Stimulated activated CD8-positive, alpha-beta memory T cell treated with anti-CD3 and anti-CD28 coated beads, Interleukin-2, amount 100 ng/mL, for 1 hour (primary cell): ENCODE measurements around the gene CLCN7.

Experiments used
- DNase-seq, 2 donors: peaks; one replicate each; pipeline ENCODE4 v3.0.0-alpha.2; 2020; ENCODE audit warnings: low read depth in 2 of 2

CLCN7 gene

GRCh38 chr16:1464894-1465566, 9.8 kb downstream of the CLCN7 start:
- DNase-seq = no peak

GRCh38 chr16:1464196-1464893, 10.5 kb downstream of the CLCN7 start:
- no peak for DNase-seq

GRCh38 chr16:1461146-1461545, 13.7 kb downstream of the CLCN7 start:
- no peak for DNase-seq

GRCh38 chr16:1460602-1461138, 14.2 kb downstream of the CLCN7 start:
- no peak for DNase-seq

DNA sequence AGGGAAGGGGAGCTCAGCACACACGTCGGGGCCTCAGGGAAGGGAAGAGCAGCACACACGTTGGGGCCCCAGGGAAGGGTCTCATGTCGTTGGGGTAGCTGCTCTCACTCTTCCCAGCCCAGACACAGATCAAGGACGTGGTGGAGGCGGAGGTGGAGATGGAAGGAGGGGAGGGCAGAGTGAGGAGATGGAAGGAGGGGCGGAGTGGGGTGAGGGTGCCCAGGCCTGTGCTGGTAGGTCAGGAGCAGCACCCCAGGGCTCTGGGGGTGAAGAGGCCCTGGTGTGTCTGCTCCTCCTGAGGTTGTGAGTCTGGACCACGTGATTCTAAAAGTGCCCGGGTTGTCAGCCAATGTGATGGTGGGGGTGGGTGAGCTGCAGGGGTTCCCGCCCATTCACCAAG, 14.9 kb downstream of the CLCN7 start:
- DNase-seq = no peak

DNA sequence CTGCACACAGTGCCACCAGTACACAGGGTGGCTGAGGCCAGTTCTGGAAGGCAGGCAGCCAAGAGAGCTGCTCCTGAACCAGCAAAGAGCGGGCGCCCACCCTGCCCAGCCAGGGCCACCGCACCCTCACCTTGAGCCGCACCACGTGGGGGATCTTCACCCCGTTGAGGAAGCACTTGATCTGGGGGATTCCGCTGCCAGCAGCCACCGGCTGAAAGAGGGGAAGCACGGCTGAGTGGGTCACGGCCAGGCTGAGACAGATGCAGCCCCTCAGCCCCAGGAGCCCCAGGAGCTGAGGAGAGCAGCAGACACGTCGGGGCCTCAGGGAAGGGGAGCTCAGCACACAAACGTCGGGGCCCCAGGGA, 15.9 kb downstream of the CLCN7 start:
- DNase-seq = no peak

DNA sequence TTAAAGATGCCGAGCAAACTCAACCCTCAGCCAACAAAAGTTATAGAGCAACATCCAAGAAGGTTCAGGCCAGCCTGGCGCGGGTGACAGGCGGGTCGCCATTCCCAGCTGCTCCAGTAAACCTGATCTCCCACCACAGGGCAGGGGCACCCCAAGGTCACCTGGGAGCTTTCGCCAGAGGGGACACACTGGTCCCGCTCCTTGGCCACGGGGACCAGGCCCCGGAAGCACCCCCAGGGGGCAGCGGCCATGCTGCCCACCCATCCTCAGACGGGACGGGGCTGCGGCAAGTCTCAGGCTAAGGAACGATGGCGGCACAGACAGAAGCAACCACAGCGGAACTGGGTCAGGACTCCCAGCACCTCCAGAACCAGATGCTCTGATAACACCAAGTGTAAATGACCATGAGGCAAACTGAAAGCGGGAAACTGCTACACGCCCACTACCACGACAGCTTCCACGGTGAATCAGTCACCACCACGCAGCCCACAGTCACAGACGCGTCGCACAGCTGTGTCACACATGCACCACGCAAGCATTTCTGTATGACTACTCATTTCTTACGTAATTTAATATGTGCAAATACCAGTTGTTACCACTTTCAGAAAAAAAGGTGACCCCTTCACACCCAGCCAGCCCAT, 16.4 kb downstream of the CLCN7 start:
- no peak for DNase-seq

GRCh38 chr16:1457489-1458245, 17.2 kb downstream of the CLCN7 start:
- no peak for DNase-seq

DNA sequence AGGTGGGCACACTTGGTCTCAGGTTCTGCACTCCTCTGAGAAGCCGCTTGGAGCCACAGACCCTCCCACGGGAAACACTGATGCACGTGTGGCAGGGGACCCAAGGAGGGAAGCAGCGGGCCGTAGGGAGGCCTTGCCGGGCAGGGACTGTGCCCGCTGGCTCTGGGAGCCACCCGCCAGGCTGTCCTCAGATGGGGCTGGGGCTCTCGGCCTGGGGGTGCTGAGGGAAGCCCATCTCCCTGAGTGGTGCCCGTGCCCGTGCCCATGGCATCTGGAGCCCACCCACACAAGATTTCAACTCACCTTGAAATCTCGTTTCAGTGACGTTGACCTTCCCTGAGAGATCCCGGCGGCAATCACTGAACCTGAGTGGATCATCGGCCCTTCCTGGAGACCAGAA, 17.9 kb downstream of the CLCN7 start:
- no peak for DNase-seq

DNA sequence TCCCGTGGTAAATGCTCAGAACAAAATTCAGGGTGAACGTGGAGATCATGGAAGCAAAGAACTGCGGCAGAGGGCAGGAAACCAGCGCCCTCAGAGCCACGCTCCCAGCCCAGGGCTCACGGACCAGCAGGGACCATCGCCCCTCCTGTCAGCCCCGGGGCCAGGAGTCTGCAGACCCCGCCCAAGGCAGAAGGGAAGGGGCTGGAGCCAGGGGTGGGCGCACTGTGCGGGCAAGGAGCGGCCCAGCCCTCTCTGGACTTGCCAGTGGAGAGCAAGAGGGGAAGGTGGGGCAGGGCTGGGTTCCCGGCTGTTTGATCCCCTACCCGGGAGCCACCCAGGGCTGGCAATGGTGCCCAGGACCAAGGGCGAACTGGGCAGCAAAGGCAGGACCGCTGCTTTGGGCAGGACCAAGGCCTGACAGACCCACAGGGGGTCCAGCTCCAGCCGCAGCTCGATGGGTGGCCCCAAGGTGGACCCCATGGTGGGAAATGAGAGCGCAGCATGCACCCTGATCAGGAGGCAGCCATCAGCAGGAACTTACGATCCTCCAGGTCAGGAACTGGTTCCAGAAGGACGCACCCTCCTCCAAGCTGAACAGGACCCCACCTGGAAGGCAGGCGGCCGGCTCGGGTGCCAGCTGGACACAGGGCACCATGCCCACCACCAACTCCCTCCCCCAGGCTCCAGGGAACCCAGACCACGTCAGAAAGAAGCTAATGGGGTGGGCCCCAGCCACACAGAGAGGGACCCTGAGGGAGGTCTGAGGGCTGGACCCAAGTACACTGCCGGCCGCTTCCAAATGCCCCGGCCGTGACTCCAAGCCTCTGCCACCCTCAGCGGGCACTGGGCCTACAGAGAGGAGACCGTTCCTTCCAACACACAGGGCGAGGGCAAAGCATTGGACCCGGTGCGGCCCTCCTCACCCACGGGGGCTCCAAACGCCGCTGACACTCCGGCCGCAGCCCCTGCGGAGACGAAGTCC, 19.3 kb downstream of the CLCN7 start:
- DNase-seq = no peak

DNA sequence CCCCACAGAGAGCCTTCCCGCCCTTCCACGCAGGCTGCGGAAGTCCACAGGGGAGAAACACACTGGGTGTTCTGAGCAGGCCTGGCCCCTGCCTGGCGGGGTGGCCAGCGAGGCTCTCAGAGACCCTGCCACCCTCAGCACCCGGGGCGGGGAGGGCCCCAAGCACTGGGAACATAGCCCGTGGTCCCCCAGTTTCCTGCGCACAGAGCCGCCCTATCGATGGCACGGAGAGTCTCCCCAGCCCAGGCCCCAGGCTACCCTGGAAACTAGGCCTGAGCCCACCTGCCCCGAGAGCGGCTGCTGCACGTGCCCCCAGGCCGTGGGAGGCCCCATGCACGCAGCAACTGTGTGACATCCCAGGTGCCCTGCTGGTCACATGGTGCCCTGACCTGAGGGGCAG, 20.3 kb downstream of the CLCN7 start:
- no peak for DNase-seq

DNA sequence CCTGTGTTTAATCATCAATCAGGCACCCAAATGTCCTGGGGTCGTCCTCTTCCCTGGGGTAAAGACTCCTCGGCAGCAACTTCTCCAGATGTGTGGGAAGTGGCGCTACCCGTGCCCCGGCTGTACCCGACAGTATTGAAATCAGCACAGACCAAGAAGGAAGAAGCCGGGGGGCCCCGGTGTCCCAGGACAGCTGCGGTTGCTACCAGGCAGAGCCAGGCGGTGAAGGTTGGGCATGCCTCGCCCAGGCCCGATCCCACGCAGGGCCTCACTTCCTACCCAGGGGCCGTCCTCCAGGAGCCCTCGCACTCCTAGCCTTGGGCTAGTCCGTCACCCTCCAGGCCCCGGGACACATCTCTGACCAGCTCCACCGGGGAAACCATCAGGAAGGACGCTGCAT, 21.5 kb downstream of the CLCN7 start:
- no peak for DNase-seq

- no peak for DNase-seq
These were observed 22.3 kb downstream of the CLCN7 start for GRCh38 chr16:1452530-1452929.

DNA sequence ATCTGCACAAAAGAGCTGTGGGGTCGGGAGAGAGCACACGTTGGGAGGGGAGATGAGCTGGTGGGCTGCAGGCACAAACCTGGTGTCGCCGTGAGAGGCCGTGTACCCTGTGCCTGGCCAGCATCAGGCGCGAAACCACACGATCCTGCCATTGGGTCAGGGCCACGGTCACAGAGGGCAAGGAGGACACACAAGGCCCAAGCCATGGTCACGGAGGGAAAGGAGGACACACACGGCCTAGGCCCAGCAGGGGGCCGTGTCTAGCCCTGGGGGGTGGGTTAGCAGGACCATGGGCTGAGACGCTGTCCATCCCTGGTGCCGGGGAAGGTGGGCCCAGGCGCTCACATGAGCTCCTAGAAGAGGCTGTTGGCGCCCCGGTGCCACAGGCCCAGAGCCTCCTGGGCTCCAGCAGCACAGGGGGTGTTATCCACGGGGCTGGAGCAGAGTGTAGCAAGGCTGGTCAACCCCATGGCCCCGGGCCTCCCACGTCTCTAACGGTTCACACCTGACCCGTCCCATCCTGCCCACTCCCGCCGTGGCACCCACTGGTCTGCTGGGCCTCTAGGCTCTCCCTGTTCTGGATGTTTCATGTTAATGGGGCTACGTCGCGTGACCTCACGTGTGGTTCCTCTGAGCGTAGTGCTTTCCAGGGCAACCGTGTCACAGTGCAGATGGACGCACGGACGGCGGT, 23.0 kb downstream of the CLCN7 start:
- DNase-seq = no peak

- no peak for DNase-seq
These were observed 24.0 kb downstream of the CLCN7 start for GRCh38 chr16:1450841-1451240.

DNA sequence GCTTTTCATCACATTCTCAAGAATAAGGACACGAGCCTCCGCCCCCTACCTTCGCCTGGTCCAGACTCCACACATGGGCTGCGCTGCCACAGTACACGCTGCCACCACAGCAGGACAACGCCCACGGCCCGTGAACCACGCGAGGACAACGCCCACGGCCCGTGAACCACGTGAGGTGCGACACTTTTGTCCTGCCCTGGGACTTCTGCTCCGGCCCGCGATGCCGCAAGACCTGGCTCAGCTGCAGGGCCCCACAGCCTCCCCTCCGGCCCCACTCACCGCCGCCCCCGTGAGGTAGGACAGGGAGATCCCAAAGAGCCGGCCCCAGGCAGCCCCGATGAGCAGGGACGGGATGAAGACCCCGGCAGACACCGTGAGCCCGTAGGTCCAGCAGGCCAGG, 24.6 kb downstream of the CLCN7 start:
- no peak for DNase-seq

GRCh38 chr16:1449201-1449788, 25.5 kb downstream of the CLCN7 start:
- DNase-seq = no peak

DNA sequence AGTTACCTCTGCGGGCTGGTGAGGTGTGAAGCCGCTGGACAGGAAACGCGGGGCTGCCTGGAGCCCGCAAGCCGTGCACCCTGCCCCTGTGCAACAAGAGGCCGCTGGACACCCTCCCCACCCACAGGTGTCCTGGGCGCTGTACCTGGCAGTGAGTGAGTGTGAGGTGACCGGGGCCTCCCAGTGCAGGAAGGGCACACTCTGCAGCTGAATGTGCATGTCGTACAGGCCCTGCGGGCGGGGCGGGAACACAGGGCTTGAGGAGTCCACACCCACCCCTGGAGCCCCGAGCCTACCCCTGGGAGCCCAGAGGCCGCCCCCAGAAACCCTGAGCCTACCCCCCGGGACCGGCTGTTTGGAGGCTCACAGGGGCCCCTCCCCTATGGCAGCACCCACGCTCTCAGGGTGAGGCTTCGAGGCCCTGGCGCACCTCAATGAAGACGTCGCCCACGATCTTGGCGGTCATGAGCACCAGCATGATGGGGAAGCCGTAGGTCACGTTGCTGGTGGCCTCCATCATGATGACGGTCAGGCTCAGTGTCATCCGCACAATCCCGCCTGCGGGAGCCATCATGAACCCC, 26.2 kb downstream of the CLCN7 start:
- DNase-seq = no peak

- no peak for DNase-seq
These were observed 26.9 kb downstream of the CLCN7 start for GRCh38 chr16:1447965-1448364.
